IMR-90 (cell line): ENCODE measurements around the gene WHRN. TPM values are rescaled to one million over a fixed set of nuclear protein-coding genes. Genes with fewer than 3 reads are reported as not detected.

Source experiments
- ATAC-seq: fragments of 200-7000 bp; cut with Tn5 transposase; 2 replicates; pipeline ENCODE4 v1.9.1; 2020; ENCODE audit warnings: low read depth, mild to moderate bottlenecking, moderate library complexity
- BruUV-seq: library from RNA; stranded (reverse); fragments of 400-500 nt; replicated peaks from 2 replicates; lab custom pipeline; 2021; lab: Mats Ljungman, UMichigan
- CTCF ChIA-PET: fragments of 300-600 bp; formaldehyde crosslinking; extraction: SDS; loops from one replicate; lab custom pipeline; 2021; ENCODE audit warnings: antibody characterized with exemption; lab: Yijun Ruan, JAX
- POLR2A ChIA-PET: fragments of 300-600 bp; sonication (Branson Sonifier 250); formaldehyde crosslinking; loops from one replicate; lab custom pipeline; 2022; ENCODE audit warnings: antibody characterized with exemption; ENCODE audit not compliant: unreplicated experiment; lab: Charles Lee
- DNase-seq: peaks from one replicate; pipeline ENCODE4 v3.0.0; 2013
- H2AFZ ChIP-seq: replicated peaks from 2 replicates; pipeline ENCODE3; 2013; ENCODE audit warnings: low read length, mild to moderate bottlenecking; ENCODE audit not compliant: poor library complexity
- H2AK5ac ChIP-seq: 2 replicates; pipeline ENCODE4 v1.6.1; 2013; ENCODE audit warnings: low read depth, low read length, inconsistent platforms
- H2AK9ac ChIP-seq: replicated peaks from 2 replicates; pipeline ENCODE3; 2013; ENCODE audit warnings: mild to moderate bottlenecking, low read depth, low read length, moderate library complexity; ENCODE audit not compliant: poor library complexity
- H2BK120ac ChIP-seq: 2 replicates; pipeline ENCODE4 v1.6.1; 2013; ENCODE audit warnings: low read depth, low read length, inconsistent platforms
- H2BK15ac ChIP-seq: 3 replicates; pipeline ENCODE4 v1.6.1; 2013; ENCODE audit warnings: low read depth, low read length, inconsistent platforms
- H2BK20ac ChIP-seq: 2 replicates; pipeline ENCODE4 v1.6.1; 2013; ENCODE audit warnings: low read depth, mild to moderate bottlenecking, inconsistent platforms, low read length, moderate library complexity
- H2BK5ac ChIP-seq: 2 replicates; pipeline ENCODE4 v1.6.1; 2013; ENCODE audit warnings: mild to moderate bottlenecking, low read depth, low read length, inconsistent platforms; ENCODE audit not compliant: poor library complexity, severe bottlenecking
- H3K14ac ChIP-seq: replicated peaks from 2 replicates; pipeline ENCODE4 v1.6.1; 2013; ENCODE audit warnings: low read depth, low read length, inconsistent platforms
- H3K18ac ChIP-seq: 2 replicates; pipeline ENCODE4 v1.6.1; 2013; ENCODE audit warnings: low read depth, low read length, control low read depth
- H3K23ac ChIP-seq: 2 replicates; pipeline ENCODE4 v1.6.1; 2013; ENCODE audit warnings: low read depth, low read length, inconsistent platforms
- H3K27ac ChIP-seq: 2 replicates; pipeline ENCODE4 v1.5.1; 2013; ENCODE audit warnings: mild to moderate bottlenecking, control low read depth, low read length; ENCODE audit not compliant: insufficient read depth
- H3K27me3 ChIP-seq: 2 replicates; pipeline ENCODE4 v1.6.1; 2013; ENCODE audit warnings: low read length; ENCODE audit not compliant: control insufficient read depth, insufficient read depth
- H3K36me3 ChIP-seq: 2 replicates; pipeline ENCODE4 v1.6.1; 2013; ENCODE audit warnings: low read length, mixed read lengths; ENCODE audit not compliant: control insufficient read depth, insufficient read depth
- H3K4ac ChIP-seq: 2 replicates; pipeline ENCODE4 v1.6.1; 2013; ENCODE audit warnings: low read depth, low read length, inconsistent platforms
- H3K4me1 ChIP-seq: 2 replicates; pipeline ENCODE4 v1.6.1; 2013; ENCODE audit warnings: low read length, mixed read lengths; ENCODE audit not compliant: control insufficient read depth, insufficient read depth
- H3K4me2 ChIP-seq: 2 replicates; pipeline ENCODE4 v1.6.1; 2013; ENCODE audit warnings: low read depth, mild to moderate bottlenecking, control low read depth, low read length, moderate library complexity
- H3K4me3 ChIP-seq: 2 replicates; pipeline ENCODE4 v1.5.1; 2013; ENCODE audit warnings: low read depth, mild to moderate bottlenecking, control low read depth, low read length, moderate library complexity; ENCODE audit not compliant: insufficient read depth
- H3K56ac ChIP-seq: 2 replicates; pipeline ENCODE4 v1.6.1; 2013; ENCODE audit warnings: low read length, inconsistent platforms; ENCODE audit not compliant: insufficient read depth; ENCODE audit errors: extremely low read depth
- H3K79me1 ChIP-seq, 2 experiments: 2 replicates each; pipeline ENCODE4 v1.6.1; 2013; ENCODE audit warnings: low read length in 2 of 2, inconsistent platforms in 1 of 2, low read depth in 1 of 2
- H3K9ac ChIP-seq: 2 replicates; pipeline ENCODE4 v1.6.1; 2013; ENCODE audit warnings: low read depth, low read length, control low read depth
- H3K9me1 ChIP-seq: 2 replicates; pipeline ENCODE4 v1.6.1; 2013; ENCODE audit warnings: low read length, inconsistent platforms; ENCODE audit not compliant: insufficient read depth
- H3K9me3 ChIP-seq: 2 replicates; pipeline ENCODE4 v1.6.1; 2013; ENCODE audit warnings: low read length; ENCODE audit not compliant: control insufficient read depth, insufficient read depth
- H4K20me1 ChIP-seq: 2 replicates; pipeline ENCODE4 v1.6.1; 2013; ENCODE audit warnings: low read length, inconsistent platforms; ENCODE audit not compliant: insufficient read depth
- H4K5ac ChIP-seq: 2 replicates; pipeline ENCODE4 v1.6.1; 2013; ENCODE audit warnings: mild to moderate bottlenecking, low read depth, low read length, control low read depth
- H4K8ac ChIP-seq, 2 experiments: 2 replicates each; pipeline ENCODE4 v1.6.1; 2013; ENCODE audit warnings: low read depth in 2 of 2, low read length in 2 of 2, control low read depth in 1 of 2, inconsistent platforms in 1 of 2
- H4K91ac ChIP-seq: 2 replicates; pipeline ENCODE4 v1.6.1; 2013; ENCODE audit warnings: low read depth, low read length, inconsistent platforms; ENCODE audit not compliant: insufficient read depth
- CTCF ChIP-seq: conservative IDR thresholded peaks from 2 replicates; pipeline ENCODE4 v1.5.1; 2012; ENCODE audit warnings: mild to moderate bottlenecking, low read depth, low read length, improper control_type of control experiment
- RAD21 ChIP-seq: IDR thresholded peaks from 2 replicates; pipeline ENCODE4 v1.6.1; 2012; ENCODE audit warnings: low read length, improper control_type of control experiment
- RFX5 ChIP-seq: IDR thresholded peaks from 2 replicates; pipeline ENCODE4 v1.8.0; 2012; ENCODE audit warnings: low read depth, mild to moderate bottlenecking, low read length, moderate library complexity
- SMC3 ChIP-seq: fragments of 150-350 bp; IDR thresholded peaks from 2 replicates; pipeline ENCODE4 v1.6.1; 2016; ENCODE audit warnings: low read depth, mild to moderate bottlenecking, antibody characterized with exemption, low read length, moderate library complexity
- WGBS, 2 experiments: methylation state at CpG; one replicate each; pipeline versions ENCODE4 v1.1.5 to v1.1.7; 2013; ENCODE audit warnings: missing lambda C conversion rate in 2 of 2; ENCODE audit not compliant: insufficient read length in 1 of 2; ENCODE audit errors: extremely low coverage in 2 of 2; 5-methylcytosine and 5-hydroxymethylcytosine counted together
- dilution Hi-C: fragments of 300-500 bp; cut with HindIII; formaldehyde crosslinking; loops from one replicate; pipeline ENCODE4 v1.14.3; 2018; ENCODE audit warnings: low sequenced_read_pairs; ENCODE audit not compliant: unreplicated experiment
- in situ Hi-C: fragments of 300-500 bp; cut with MboI; formaldehyde crosslinking; loops from 3 replicates; pipeline ENCODE4 v1.14.3; 2019; ENCODE audit warnings: low sequenced_read_pairs, inconsistent platforms, mixed read lengths
- intact Hi-C: fragments of 100-400 bp; cut with micrococcal nuclease; formaldehyde crosslinking; loops from 2 replicates; pipeline ENCODE4 v1.10.0; 2022
- polyA plus RNA-seq, 3 experiments: library from polyadenylated mRNA; depleted of rRNA; stranded (reverse); fragments of >200 nt; gene quantifications; 2 replicates each; pipeline ENCODE4 v1.2.3, GENCODE V29; 2012; ENCODE audit warnings: low replicate concordance in 1 of 3
- total RNA-seq: library from RNA; depleted of rRNA; stranded (reverse); fragments of >200 nt; gene quantifications from 2 replicates; pipeline ENCODE4 v1.2.3, GENCODE V29; 2012

The WHRN gene
- total and polyA plus RNA-seq, 2 of the 4 experiments (the other 2 are of a cell fraction): 0.18 to 2.6 TPM

- POLR2A ChIA-PET: no interaction called here
- Histone ChIP-seq H3K9me1 (no peaks in the 10 kb centered on the region), H3K9me3 (no peaks in the 10 kb centered on the region), H2BK120ac (no peak overlapping the region), H3K4me2 (no peak overlapping the region), H3K9ac (no peak overlapping the region), H4K91ac (no peak overlapping the region), H4K5ac (no peak overlapping the region), H4K20me1 (no peaks in the 10 kb centered on the region), H3K4me3 (no peak overlapping the region), H2AK5ac (no peak overlapping the region), H3K79me1 (no peaks in the 10 kb centered on the region), H3K36me3 (no peaks in the 10 kb centered on the region), H3K56ac (no peak overlapping the region), H4K8ac (no peak overlapping the region), H3K4ac (no peak overlapping the region), H2BK5ac (no peak overlapping the region), H3K14ac (no peak overlapping the region), H2AK9ac (no peak overlapping the region), H3K27ac (no peak overlapping the region), H3K27me3 (peaks cover 46% of the 10 kb centered on the region), H2BK15ac (no peak overlapping the region), H3K23ac (no peak overlapping the region), H3K4me1 (peaks cover 9% of the 10 kb centered on the region; the same call in 1 of the 2 replicates), H2BK20ac (no peak overlapping the region), H3K18ac (no peak overlapping the region), H2AFZ (no peak overlapping the region)
- intact Hi-C loops: loop anchor here (5.0 to 10.0 kb wide), 2 partner anchors 145 to 173 kb away; no protein-coding TSS in a partner anchor
- ATAC-seq (no peak), DNase-seq (peak; percentile 16)
- BruUV-seq: no TSS peak
- dilution Hi-C loops: no loop called here
- no CpG with 5 or more reads among the region's 3 CpGs for WGBS, 2 experiments
- TF ChIP-seq RFX5: no peak
- TF ChIP-seq CTCF: peak; percentile 43
- TF ChIP-seq SMC3: 0 out of 2 replicates have a peak, but pooled peaks have one; percentile 8
- peak; percentile 42 for TF ChIP-seq RAD21
- CTCF ChIA-PET: interaction anchor here (1.0 to 1.6 kb wide), 3 partner anchors 12 to 146 kb away, joined by 4 to 5 read pairs (median 4); no protein-coding TSS in a partner anchor
- in situ Hi-C loops: no loop called here
Observed at GRCh38 chr9:114507726-114508125, 2.5 kb upstream of the WHRN start.
